Progenitor cell of endocrine pancreas (in vitro differentiated cells): ENCODE data around the gene ANKS6. TPM values are rescaled to one million over a fixed set of nuclear protein-coding genes. Genes with fewer than 3 reads are reported as not detected.

Source experiments
- DNase-seq: peaks from one replicate; pipeline ENCODE4 v3.0.0; 2021; ENCODE audit warnings: low spot score; ENCODE audit not compliant: unreplicated experiment
- H3K27ac Mint-ChIP-seq: 2 replicates; pipeline ENCODE4 v1.8.0; 2021; ENCODE audit warnings: mild to moderate bottlenecking, moderate library complexity, mixed read lengths
- H3K27me3 Mint-ChIP-seq: 2 replicates; pipeline ENCODE4 v1.8.0; 2021; ENCODE audit warnings: mixed read lengths
- H3K36me3 Mint-ChIP-seq: 2 replicates; pipeline ENCODE4 v1.8.0; 2022; ENCODE audit warnings: mixed read lengths; ENCODE audit not compliant: insufficient read depth
- H3K4me1 Mint-ChIP-seq: 2 replicates; pipeline ENCODE4 v1.8.0; 2021; ENCODE audit warnings: low read depth, mixed read lengths
- H3K4me3 Mint-ChIP-seq: 2 replicates; pipeline ENCODE4 v1.8.0; 2021; ENCODE audit warnings: low read depth, mild to moderate bottlenecking, moderate library complexity, mixed read lengths
- H3K9me3 Mint-ChIP-seq: 2 replicates; pipeline ENCODE4 v1.8.0; 2021; ENCODE audit warnings: low read depth, mixed read lengths
- CTCF ChIP-seq: fragments of 200-600 bp; sonication (generic); IDR thresholded peaks from one replicate; pipeline ENCODE4 v1.5.0; 2021; ENCODE audit warnings: antibody characterized with exemption, mild to moderate bottlenecking; ENCODE audit not compliant: unreplicated experiment
- total RNA-seq: library from RNA; stranded (reverse); gene quantifications from 2 replicates; pipeline ENCODE4 v1.2.1, GENCODE V29; 2021

ANKS6 gene
- total RNA-seq, 1 donor from 2014 or later, result 39.7 TPM

DNA sequence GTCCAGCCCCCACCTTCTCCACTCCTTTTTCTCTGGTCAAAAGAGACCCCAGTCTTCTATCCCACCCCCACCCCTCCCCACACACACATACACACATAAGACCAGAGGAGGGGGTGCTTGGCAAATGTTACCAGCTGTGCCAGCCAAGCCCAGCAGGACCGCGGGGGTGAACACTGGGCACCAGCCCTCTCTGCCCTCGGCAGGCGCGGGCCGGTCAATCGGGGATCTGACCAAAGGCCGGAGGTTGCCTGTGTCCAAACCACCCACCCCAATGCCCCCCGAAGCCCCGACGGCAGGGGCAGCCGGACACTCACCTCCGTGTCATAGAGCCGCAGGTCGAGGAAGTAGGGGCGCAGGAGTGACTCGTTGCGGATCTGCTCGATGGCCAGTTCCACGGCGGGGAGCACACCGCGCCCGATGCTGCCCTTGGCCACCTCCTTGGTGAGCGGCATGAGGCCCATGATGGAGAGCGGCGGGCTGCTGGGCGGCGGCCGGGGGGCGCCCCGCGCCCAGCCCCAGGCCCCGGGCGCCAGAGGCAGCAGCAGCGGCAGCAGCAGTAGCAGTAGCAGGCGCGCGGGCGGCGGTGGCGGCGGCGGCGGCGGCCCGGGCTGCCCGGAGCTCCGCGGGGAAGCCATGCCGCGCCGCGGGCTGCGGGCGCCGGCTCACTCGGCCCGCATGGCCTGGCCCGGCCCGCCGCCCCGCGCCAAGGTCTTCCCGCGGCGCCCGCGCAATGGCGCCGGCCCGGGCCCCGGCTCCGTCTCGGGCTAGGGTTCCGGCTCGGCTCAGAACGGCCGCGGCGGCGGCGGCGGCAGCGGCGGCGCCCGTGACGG, 88.0 kb downstream of the ANKS6 start:
- Mint-ChIP-seq H3K9me3 (no peaks in the 10 kb centered on the region), H3K27ac (no peak overlapping the region), H3K4me3 (peak overlapping the region; percentile 61), H3K36me3 (no peaks in the 10 kb centered on the region), H3K4me1 (peaks cover 2% of the 10 kb centered on the region), H3K27me3 (peaks cover 75% of the 10 kb centered on the region)
- no peak for TF ChIP-seq CTCF
- no peak for DNase-seq

DNA sequence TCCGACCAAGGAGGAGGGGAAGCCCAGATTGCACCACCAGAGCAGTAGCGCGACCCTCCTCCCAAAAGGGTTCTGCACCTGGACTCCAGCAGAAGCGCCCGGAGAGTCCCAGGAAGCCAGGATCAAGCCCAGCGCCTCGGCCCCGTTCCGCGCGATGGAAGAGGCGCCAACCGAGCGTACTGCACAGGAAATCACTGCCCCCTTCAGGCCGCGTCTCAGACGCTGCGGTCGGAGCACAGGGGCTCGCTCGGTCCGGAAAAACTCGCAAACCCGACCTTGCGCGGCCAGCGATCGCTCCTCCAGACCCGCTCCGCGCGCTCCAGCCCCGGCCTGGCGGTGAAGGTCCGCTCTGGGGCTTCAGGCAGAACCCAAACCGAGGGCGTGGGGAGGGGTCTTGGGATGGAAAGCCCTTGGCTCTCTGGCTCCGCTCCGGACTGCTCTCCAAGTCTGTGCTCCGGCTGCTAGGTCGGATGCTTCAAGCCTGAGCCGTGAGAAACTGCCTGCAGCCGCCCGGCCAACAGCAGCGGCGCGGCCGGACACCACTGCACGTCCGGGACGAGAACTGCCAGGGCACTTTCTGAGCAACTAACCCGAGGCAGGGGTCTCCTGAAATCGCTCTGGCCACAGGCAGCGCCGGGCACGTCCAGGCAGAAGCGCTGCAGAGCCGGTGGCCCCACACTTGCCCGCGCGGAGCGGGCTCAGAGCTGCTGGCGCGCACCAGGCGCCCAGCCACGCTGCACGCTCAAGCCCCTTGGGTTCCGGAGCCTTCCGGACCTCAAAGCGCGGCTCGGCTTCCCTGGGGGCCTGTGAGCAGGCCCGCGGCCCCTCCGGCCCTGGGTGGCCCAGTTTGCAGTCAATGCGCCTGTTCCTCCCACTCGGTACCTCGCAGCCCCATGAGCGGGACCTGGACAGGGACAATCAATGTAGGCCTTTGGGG, 88.9 kb downstream of the ANKS6 start:
- H3K27ac Mint-ChIP-seq, result no peak overlapping the region
- H3K4me1 Mint-ChIP-seq, result peaks cover 2% of the 10 kb centered on the region
- peak; percentile 69 for DNase-seq
- no peaks in the 10 kb centered on the region for H3K36me3 Mint-ChIP-seq
- TF ChIP-seq CTCF, result peak; percentile 77
- H3K9me3 Mint-ChIP-seq, result no peaks in the 10 kb centered on the region
- peaks cover 78% of the 10 kb centered on the region for H3K27me3 Mint-ChIP-seq
- peak overlapping the region; percentile 31 for H3K4me3 Mint-ChIP-seq

DNA sequence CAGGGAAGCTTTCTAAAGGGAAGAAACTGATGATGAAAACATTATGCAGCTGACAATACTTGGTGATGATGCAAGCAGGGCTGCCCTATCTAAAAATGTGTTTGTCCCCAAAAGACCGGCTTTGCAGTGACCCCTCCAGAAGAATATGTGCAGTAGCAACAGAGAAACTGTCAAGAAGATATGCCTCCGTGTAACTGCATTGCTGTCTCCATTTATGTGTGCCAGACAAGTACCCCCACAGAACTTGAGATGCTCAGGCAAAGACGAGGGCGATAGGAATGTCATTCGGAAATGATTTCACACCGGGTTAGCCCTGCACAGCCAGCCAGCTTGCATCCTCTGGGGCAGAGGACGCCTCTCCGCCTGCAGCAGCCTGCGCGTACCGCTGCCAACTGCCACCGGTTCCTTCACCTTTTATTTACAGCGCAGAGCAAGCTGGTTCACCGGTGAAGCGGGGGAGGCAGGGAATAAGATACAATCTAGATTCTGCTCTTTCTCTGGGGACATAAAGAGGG, 89.6 kb downstream of the ANKS6 start:
- no peaks in the 10 kb centered on the region for H3K9me3 Mint-ChIP-seq
- DNase-seq, result no peak
- H3K36me3 Mint-ChIP-seq, result no peaks in the 10 kb centered on the region
- peak overlapping the region; percentile 31 for H3K4me3 Mint-ChIP-seq
- TF ChIP-seq CTCF, result no peak
- H3K4me1 Mint-ChIP-seq, result peaks cover 2% of the 10 kb centered on the region
- no peak overlapping the region for H3K27ac Mint-ChIP-seq
- H3K27me3 Mint-ChIP-seq, result peaks cover 75% of the 10 kb centered on the region

DNA sequence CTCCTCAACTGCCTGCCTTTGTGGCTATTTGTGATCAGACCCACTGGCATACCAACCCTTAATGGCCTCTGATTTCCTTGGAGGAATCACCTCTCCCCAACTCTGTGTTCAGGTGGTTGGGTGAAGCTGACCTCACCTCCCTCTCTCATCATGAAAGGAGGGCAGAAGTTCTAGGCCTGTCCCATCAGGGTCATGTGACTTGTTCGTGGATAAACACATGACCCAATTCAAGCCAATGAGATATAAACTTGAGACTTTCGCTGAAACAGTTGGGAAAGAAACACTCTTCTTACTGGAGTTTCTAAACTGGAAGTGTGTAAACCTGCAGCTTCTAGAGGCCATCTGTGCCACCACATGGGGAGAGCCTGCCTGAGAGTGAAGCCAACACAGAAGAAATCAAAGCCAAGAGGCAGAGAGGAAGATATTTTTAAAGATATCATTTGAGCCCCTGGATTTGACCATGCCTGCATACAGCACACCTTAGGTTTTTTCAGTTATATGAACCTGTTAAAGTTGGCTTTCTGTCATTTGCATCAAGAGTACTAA, 93.4 kb downstream of the ANKS6 start:
- TF ChIP-seq CTCF, result no peak
- peaks cover 5% of the 10 kb centered on the region for H3K4me1 Mint-ChIP-seq
- peaks cover 59% of the 10 kb centered on the region for H3K27me3 Mint-ChIP-seq
- no peaks in the 10 kb centered on the region for H3K9me3 Mint-ChIP-seq
- H3K4me3 Mint-ChIP-seq, result no peak overlapping the region
- peak overlapping the region; percentile 29 for H3K27ac Mint-ChIP-seq
- no peaks in the 10 kb centered on the region for H3K36me3 Mint-ChIP-seq
- no peak for DNase-seq

- no peak for DNase-seq
- H3K4me3 Mint-ChIP-seq, result no peak overlapping the region
- peak overlapping the region; percentile 29 for H3K27ac Mint-ChIP-seq
- no peak for TF ChIP-seq CTCF
- peaks cover 56% of the 10 kb centered on the region for H3K27me3 Mint-ChIP-seq
- no peaks in the 10 kb centered on the region for H3K9me3 Mint-ChIP-seq
- H3K4me1 Mint-ChIP-seq, result peaks cover 5% of the 10 kb centered on the region
- no peaks in the 10 kb centered on the region for H3K36me3 Mint-ChIP-seq
These were observed 94.0 kb downstream of the ANKS6 start for GRCh38 chr9:98702340-98702739.
